Lower lobe of right lung (tissue), 2 donors: Measurements from ENCODE around the gene MOBP. TPM values are rescaled to one million over a fixed set of nuclear protein-coding genes. Genes with fewer than 3 reads are reported as not detected.
A peak's percentile ranks its signal among the peaks of the same experiment; 100 is the strongest.

Experiments used
- ATAC-seq, 2 donors: fragments of 200-7000 bp; cut with Tn5 transposase; one replicate each; pipeline ENCODE4 v1.9.1; 2020 to 2022; ENCODE audit warnings: mild to moderate bottlenecking in 2 of 2, moderate library complexity in 2 of 2
- DNase-seq: peaks from one replicate; pipeline ENCODE4 v3.0.0-alpha.2; 2020
- H3K27ac ChIP-seq: fragments of 200-600 bp; one replicate; pipeline ENCODE4 v1.8.0; 2022
- H3K27me3 ChIP-seq: fragments of 200-600 bp; one replicate; pipeline ENCODE4 v1.8.0; 2022; ENCODE audit warnings: low read depth
- H3K36me3 ChIP-seq: fragments of 200-600 bp; one replicate; pipeline ENCODE4 v1.8.0; 2022; ENCODE audit warnings: mild to moderate bottlenecking
- H3K4me1 ChIP-seq: fragments of 200-600 bp; one replicate; pipeline ENCODE4 v1.8.0; 2022
- H3K4me3 ChIP-seq: fragments of 200-600 bp; one replicate; pipeline ENCODE4 v1.8.0; 2022; ENCODE audit warnings: mild to moderate bottlenecking
- H3K9me3 ChIP-seq: fragments of 200-600 bp; one replicate; pipeline ENCODE4 v1.8.0; 2022
- CTCF ChIP-seq: fragments of 200-600 bp; IDR thresholded peaks from one replicate; pipeline ENCODE4 v1.8.0; 2022; ENCODE audit warnings: antibody characterized with exemption, mild to moderate bottlenecking
- intact Hi-C: fragments of 100-400 bp; cut with DNase I; formaldehyde crosslinking; loops from one replicate; pipeline ENCODE4 v1.11.0; 2022
- total RNA-seq: library from RNA; stranded (reverse); fragmentation: NEBNext Ultra II Directional; extraction: Animal tissue kit (Norgen Biotek cat#: 25700); gene quantifications from one replicate; pipeline ENCODE4 v1.2.1, GENCODE V29; 2021
- donor health status: DM: no; HTN: yes; CAD: no; lungs with severe emphysema.

MOBP gene
- total RNA-seq, 1 donor from 2014 or later = 0.18 TPM

- no peak for DNase-seq
- H3K4me3 ChIP-seq = no peak overlapping the region
- no peaks in the 10 kb centered on the region for H3K4me1 ChIP-seq
- TF ChIP-seq CTCF = no peak
- ATAC-seq = no peak
- H3K27ac ChIP-seq = no peak overlapping the region
- H3K27me3 ChIP-seq = no peaks in the 10 kb centered on the region
- H3K9me3 ChIP-seq = no peaks in the 10 kb centered on the region
- no peaks in the 10 kb centered on the region for H3K36me3 ChIP-seq
- intact Hi-C loops = no loop called here
Observed at GRCh38 chr3:39541442-39541841, 74.0 kb downstream of the MOBP start.

- no peaks in the 10 kb centered on the region for H3K9me3 ChIP-seq
- no peak overlapping the region for H3K27ac ChIP-seq
- no peaks in the 10 kb centered on the region for H3K27me3 ChIP-seq
- intact Hi-C loops = no loop called here
- no peaks in the 10 kb centered on the region for H3K4me1 ChIP-seq
- H3K4me3 ChIP-seq = no peak overlapping the region
- DNase-seq (no peak), ATAC-seq (no peak)
- peak; percentile 46 for TF ChIP-seq CTCF
- H3K36me3 ChIP-seq = no peaks in the 10 kb centered on the region
Observed at GRCh38 chr3:39541917-39542329, 74.4 kb downstream of the MOBP start.

GRCh38 chr3:39542588-39542988 is 75.1 kb downstream of the MOBP start:
- H3K4me1 ChIP-seq = no peaks in the 10 kb centered on the region
- no peaks in the 10 kb centered on the region for H3K27me3 ChIP-seq
- H3K36me3 ChIP-seq = no peaks in the 10 kb centered on the region
- TF ChIP-seq CTCF = no peak
- ATAC-seq (no peak), DNase-seq (no peak)
- H3K4me3 ChIP-seq = no peak overlapping the region
- no peak overlapping the region for H3K27ac ChIP-seq
- no peaks in the 10 kb centered on the region for H3K9me3 ChIP-seq
- intact Hi-C loops = no loop called here

GRCh38 chr3:39548282-39548681 is 80.8 kb downstream of the MOBP start:
- no peak overlapping the region for H3K27ac ChIP-seq
- H3K9me3 ChIP-seq = no peaks in the 10 kb centered on the region
- no peaks in the 10 kb centered on the region for H3K27me3 ChIP-seq
- DNase-seq = no peak
- TF ChIP-seq CTCF = no peak
- peak; percentile 47 to 53 for ATAC-seq
- intact Hi-C loops = no loop called here
- no peak overlapping the region for H3K4me3 ChIP-seq
- H3K36me3 ChIP-seq = no peaks in the 10 kb centered on the region
- H3K4me1 ChIP-seq = no peaks in the 10 kb centered on the region

GRCh38 chr3:39550354-39551051 is 83.0 kb downstream of the MOBP start:
- Histone ChIP-seq H3K27ac (no peak overlapping the region), H3K4me1 (no peaks in the 10 kb centered on the region), H3K4me3 (no peak overlapping the region), H3K36me3 (no peaks in the 10 kb centered on the region), H3K27me3 (no peaks in the 10 kb centered on the region), H3K9me3 (no peaks in the 10 kb centered on the region)
- no peak for DNase-seq
- intact Hi-C loops = no loop called here
- ATAC-seq = no peak
- TF ChIP-seq CTCF = no peak

Other genes starting within 250 kb of the MOBP start
- 14.1 TPM for gene CX3CR1, start 187.6 kb upstream of the MOBP start, total RNA-seq
- not detected for gene CCR8, start 138.0 kb upstream of the MOBP start, total RNA-seq
- gene SLC25A38, start 84.3 kb upstream of the MOBP start, total RNA-seq = 28.4 TPM
- 778 TPM for gene RPSA, start 61.0 kb upstream of the MOBP start, total RNA-seq